ENCODE data around the gene HBQ1.
"Not testable (repeated sequence)": the region's sequence is repeated elsewhere in the genome, so short reads cannot be mapped to it uniquely, and the experiment has no call there.

Gene HBQ1

GRCh38 chr16:176477-177382 lies 3.5 kb upstream of the HBQ1 start, which contains the start of gene HBA1:
TSS of gene HBA1 (plus strand) at chr16:176680. CDS start at chr16:176717, 37 bp downstream.
- not testable (repeated sequence) for H2BK5ac ChIP-seq (ENCODE audit: low read depth, low read length, poor library complexity, severe bottlenecking); H3K14ac ChIP-seq (ENCODE audit: low read length in 2 of 2); H3K4ac ChIP-seq (ENCODE audit: low read depth in 1 of 2, low read length in 2 of 2); H3K36me3 ChIP-seq (ENCODE audit: control insufficient read depth in 1 of 2, insufficient read depth in 2 of 2, low read depth in 1 of 2, low read length in 2 of 2); DNase-seq; H3K9ac ChIP-seq (ENCODE audit: low read length); H2BK15ac ChIP-seq (ENCODE audit: low read depth, poor library complexity, severe bottlenecking); H3K79me1 ChIP-seq (replicated peaks; ENCODE audit: low read length, poor library complexity, severe bottlenecking); H3K9me3 ChIP-seq (ENCODE audit: control insufficient read depth, low read length); H4K8ac ChIP-seq (ENCODE audit: low read length); H4K91ac ChIP-seq (ENCODE audit: low read length); H3K4me3 ChIP-seq (ENCODE audit: insufficient read depth in 1 of 2, low read depth in 1 of 2, low read length in 2 of 2); H2BK120ac ChIP-seq (ENCODE audit: low read depth, low read length); H3K18ac ChIP-seq (ENCODE audit: low read depth in 1 of 2, low read length in 2 of 2); H3K27ac ChIP-seq (ENCODE audit: low read length, poor library complexity, severe bottlenecking); H2AK5ac ChIP-seq (ENCODE audit: low read length, severe bottlenecking); H2AFZ ChIP-seq (ENCODE audit: low read depth, low read length); H2BK12ac ChIP-seq (ENCODE audit: low read length in 2 of 2); H3K4me2 ChIP-seq (ENCODE audit: low read length, poor library complexity, severe bottlenecking)
- Histone ChIP-seq H3K27me3 (ENCODE audit: control insufficient read depth in 1 of 2, insufficient read depth in 1 of 2, low read length in 2 of 2) (peaks cover 49 to 50% of the 10 kb centered on the region in 2 experiments), H3K23ac (ENCODE audit: low read length in 2 of 2) (peak within 1 kb of the TSS in 1 of 2 experiments; percentile 17), H3K4me1 (ENCODE audit: control insufficient read depth, insufficient read depth, low read depth, low read length) (peaks cover 18% of the 10 kb centered on the region)
- no CpG with 5 or more reads among the region's 88 CpGs for WGBS

GRCh38 chr16:177394-177822 lies 2.9 kb upstream of the HBQ1 start:
- Histone ChIP-seq H3K36me3 (ENCODE audit: control insufficient read depth in 1 of 2, insufficient read depth in 2 of 2, low read depth in 1 of 2, low read length in 2 of 2) (peaks cover 0 to 5% of the 10 kb centered on the region in 2 experiments), H3K9ac (ENCODE audit: low read length) (no peak overlapping the region), H2BK120ac (ENCODE audit: low read depth, low read length) (no peak overlapping the region), H3K14ac (ENCODE audit: low read length in 2 of 2) (no peak overlapping the region), H3K4me1 (ENCODE audit: control insufficient read depth, insufficient read depth, low read depth, low read length) (peaks cover 18% of the 10 kb centered on the region), H2AK5ac (ENCODE audit: low read length, severe bottlenecking) (no peak overlapping the region), H3K27me3 (ENCODE audit: control insufficient read depth in 1 of 2, insufficient read depth in 1 of 2, low read length in 2 of 2) (peaks cover 47 to 49% of the 10 kb centered on the region in 2 experiments), H3K23ac (ENCODE audit: low read length in 2 of 2) (no peak overlapping the region), H3K18ac (ENCODE audit: low read depth in 1 of 2, low read length in 2 of 2) (no peak overlapping the region), H2BK15ac (ENCODE audit: low read depth, poor library complexity, severe bottlenecking) (no peak overlapping the region), H3K79me1 (replicated peaks; ENCODE audit: low read length, poor library complexity, severe bottlenecking) (no peaks in the 10 kb centered on the region), H3K9me3 (ENCODE audit: control insufficient read depth, low read length) (no peaks in the 10 kb centered on the region), H2BK5ac (ENCODE audit: low read depth, low read length, poor library complexity, severe bottlenecking) (no peak overlapping the region), H3K4me2 (ENCODE audit: low read length, poor library complexity, severe bottlenecking) (no peak overlapping the region), H2AFZ (ENCODE audit: low read depth, low read length) (no peak overlapping the region), H4K8ac (ENCODE audit: low read length) (no peak overlapping the region), H4K91ac (ENCODE audit: low read length) (no peak overlapping the region), H3K4me3 (ENCODE audit: insufficient read depth in 1 of 2, low read depth in 1 of 2, low read length in 2 of 2) (no peak overlapping the region), H3K27ac (ENCODE audit: low read length, poor library complexity, severe bottlenecking) (no peak overlapping the region), H2BK12ac (ENCODE audit: low read length in 2 of 2) (no peak overlapping the region), H3K4ac (ENCODE audit: low read depth in 1 of 2, low read length in 2 of 2) (no peak overlapping the region)
- no peak for DNase-seq
- WGBS = 24% methylated on average over 13 of the region's 13 CpGs

- H3K9me3 ChIP-seq (ENCODE audit: control insufficient read depth, low read length) = no peaks in the 10 kb centered on the region
- no peak overlapping the region for H3K4ac ChIP-seq (ENCODE audit: low read depth in 1 of 2, low read length in 2 of 2)
- no peak overlapping the region for H2BK15ac ChIP-seq (ENCODE audit: low read depth, poor library complexity, severe bottlenecking)
- H3K79me1 ChIP-seq (replicated peaks; ENCODE audit: low read length, poor library complexity, severe bottlenecking) = no peaks in the 10 kb centered on the region
- no peak overlapping the region for H2BK5ac ChIP-seq (ENCODE audit: low read depth, low read length, poor library complexity, severe bottlenecking)
- WGBS = 75% methylated on average over 10 of the region's 11 CpGs
- H3K9ac ChIP-seq (ENCODE audit: low read length) = no peak overlapping the region
- peaks cover 47 to 49% of the 10 kb centered on the region in 2 experiments for H3K27me3 ChIP-seq (ENCODE audit: control insufficient read depth in 1 of 2, insufficient read depth in 1 of 2, low read length in 2 of 2)
- no peak overlapping the region for H4K8ac ChIP-seq (ENCODE audit: low read length)
- peaks cover 0 to 11% of the 10 kb centered on the region in 2 experiments for H3K36me3 ChIP-seq (ENCODE audit: control insufficient read depth in 1 of 2, insufficient read depth in 2 of 2, low read depth in 1 of 2, low read length in 2 of 2)
- no peak overlapping the region for H2BK12ac ChIP-seq (ENCODE audit: low read length in 2 of 2)
- H3K18ac ChIP-seq (ENCODE audit: low read depth in 1 of 2, low read length in 2 of 2) = no peak overlapping the region
- no peak overlapping the region for H3K27ac ChIP-seq (ENCODE audit: low read length, poor library complexity, severe bottlenecking)
- H2BK120ac ChIP-seq (ENCODE audit: low read depth, low read length) = no peak overlapping the region
- H3K4me2 ChIP-seq (ENCODE audit: low read length, poor library complexity, severe bottlenecking) = no peak overlapping the region
- H3K4me1 ChIP-seq (ENCODE audit: control insufficient read depth, insufficient read depth, low read depth, low read length) = peaks cover 18% of the 10 kb centered on the region
- H3K14ac ChIP-seq (ENCODE audit: low read length in 2 of 2) = no peak overlapping the region
- H3K23ac ChIP-seq (ENCODE audit: low read length in 2 of 2) = no peak overlapping the region
- no peak overlapping the region for H2AFZ ChIP-seq (ENCODE audit: low read depth, low read length)
- no peak overlapping the region for H3K4me3 ChIP-seq (ENCODE audit: insufficient read depth in 1 of 2, low read depth in 1 of 2, low read length in 2 of 2)
- H4K91ac ChIP-seq (ENCODE audit: low read length) = no peak overlapping the region
- H2AK5ac ChIP-seq (ENCODE audit: low read length, severe bottlenecking) = no peak overlapping the region
- DNase-seq = no peak
Observed at GRCh38 chr16:177981-178667, 2.1 kb upstream of the HBQ1 start.

GRCh38 chr16:178668-179015 lies 1.6 kb upstream of the HBQ1 start:
- no peak overlapping the region for H2BK5ac ChIP-seq (ENCODE audit: low read depth, low read length, poor library complexity, severe bottlenecking)
- H2AK5ac ChIP-seq (ENCODE audit: low read length, severe bottlenecking) = no peak overlapping the region
- WGBS = 97% methylated on average over 9 of the region's 11 CpGs
- H2BK15ac ChIP-seq (ENCODE audit: low read depth, poor library complexity, severe bottlenecking) = no peak overlapping the region
- no peak overlapping the region for H3K18ac ChIP-seq (ENCODE audit: low read depth in 1 of 2, low read length in 2 of 2)
- no peak overlapping the region for H4K8ac ChIP-seq (ENCODE audit: low read length)
- H2BK12ac ChIP-seq (ENCODE audit: low read length in 2 of 2) = no peak overlapping the region
- H3K14ac ChIP-seq (ENCODE audit: low read length in 2 of 2) = no peak overlapping the region
- no peaks in the 10 kb centered on the region for H3K79me1 ChIP-seq (replicated peaks; ENCODE audit: low read length, poor library complexity, severe bottlenecking)
- H3K27me3 ChIP-seq (ENCODE audit: control insufficient read depth in 1 of 2, insufficient read depth in 1 of 2, low read length in 2 of 2) = peaks cover 47 to 49% of the 10 kb centered on the region in 2 experiments
- H3K4me2 ChIP-seq (ENCODE audit: low read length, poor library complexity, severe bottlenecking) = no peak overlapping the region
- no peak overlapping the region for H4K91ac ChIP-seq (ENCODE audit: low read length)
- H3K4me1 ChIP-seq (ENCODE audit: control insufficient read depth, insufficient read depth, low read depth, low read length) = peaks cover 18% of the 10 kb centered on the region
- no peak overlapping the region for H2BK120ac ChIP-seq (ENCODE audit: low read depth, low read length)
- no peaks in the 10 kb centered on the region for H3K9me3 ChIP-seq (ENCODE audit: control insufficient read depth, low read length)
- H3K27ac ChIP-seq (ENCODE audit: low read length, poor library complexity, severe bottlenecking) = no peak overlapping the region
- H2AFZ ChIP-seq (ENCODE audit: low read depth, low read length) = no peak overlapping the region
- H3K4ac ChIP-seq (ENCODE audit: low read depth in 1 of 2, low read length in 2 of 2) = no peak overlapping the region
- DNase-seq = no peak
- peaks cover 0 to 13% of the 10 kb centered on the region in 2 experiments for H3K36me3 ChIP-seq (ENCODE audit: control insufficient read depth in 1 of 2, insufficient read depth in 2 of 2, low read depth in 1 of 2, low read length in 2 of 2)
- H3K4me3 ChIP-seq (ENCODE audit: insufficient read depth in 1 of 2, low read depth in 1 of 2, low read length in 2 of 2) = no peak overlapping the region
- H3K23ac ChIP-seq (ENCODE audit: low read length in 2 of 2) = no peak overlapping the region
- no peak overlapping the region for H3K9ac ChIP-seq (ENCODE audit: low read length)
